Measurements from ENCODE around the gene CCDC12. TPM values are rescaled to one million over a fixed set of nuclear protein-coding genes. Genes with fewer than 3 reads are reported as not detected.

Gene CCDC12
- total and polyA plus RNA-seq, 2 donors (not counting 1 experiment from before 2014, with no cell fraction given), result 84.0 to 97.3 TPM

DNA sequence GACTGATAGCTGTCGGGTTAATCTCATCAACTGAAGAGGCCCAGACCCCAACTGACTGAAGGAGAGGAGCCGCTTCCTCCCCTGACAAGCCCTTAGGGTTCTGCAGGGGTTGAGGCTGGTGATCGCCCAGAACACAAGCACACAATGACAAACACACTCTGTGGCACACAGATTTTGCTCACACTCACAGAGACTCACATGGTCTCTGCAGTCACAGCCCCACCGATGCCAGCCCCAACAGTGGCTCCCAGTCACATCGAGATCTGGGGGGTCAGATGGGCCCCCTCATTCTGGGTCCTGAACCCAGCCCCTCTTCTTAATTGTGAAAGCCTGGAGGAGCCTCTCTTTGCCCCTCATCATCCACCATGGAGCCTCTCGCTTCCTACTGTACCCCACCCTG lies 82.3 kb downstream of the CCDC12 start:
- intact Hi-C loops (cut with micrococcal nuclease), result no loop called here
- H3K27me3 Mint-ChIP-seq, result peaks cover 59% of the 10 kb centered on the region
- H3K9ac ChIP-seq (ENCODE audit: low read length), result no peak overlapping the region
- no peak for ATAC-seq (ENCODE audit: low read depth)
- no peaks in the 10 kb centered on the region for H3K36me3 ChIP-seq (replicated peaks in 1 of 2; ENCODE audit: control extremely low read depth in 1 of 2, control insufficient read depth in 1 of 2, extremely low read depth in 1 of 2, insufficient read depth in 2 of 2, low read length in 1 of 2)
- peaks cover 0 to 6% (median 0%) of the 10 kb centered on the region in 3 donors for H3K9me3 ChIP-seq (ENCODE audit: control extremely low read depth in 1 of 3, control insufficient read depth in 2 of 3, insufficient read depth in 1 of 3, low read length in 2 of 3)
- H4K20me1 ChIP-seq (ENCODE audit: control insufficient read depth, insufficient read depth, low read length, poor library complexity, severe bottlenecking), result no peaks in the 10 kb centered on the region
- no peak for DNase-seq
- no peaks in the 10 kb centered on the region for H3K79me2 ChIP-seq (ENCODE audit: control insufficient read depth, insufficient read depth, low read length)
- no peak overlapping the region for H3K27ac ChIP-seq (ENCODE audit: low read length in 2 of 2)
- H3K4me1 Mint-ChIP-seq, result peaks cover 27% of the 10 kb centered on the region
- no peak overlapping the region for H3K4me3 Mint-ChIP-seq
- H3K4me2 ChIP-seq (replicated peaks; ENCODE audit: low read depth, low read length, poor library complexity, severe bottlenecking), result no peak overlapping the region
- CTCF ChIA-PET, result interaction anchor here (0.8 to 2.7 kb wide), 13 partner anchors 9 to 405 kb away, joined by 3 to 30 read pairs (median 6); no protein-coding TSS in a partner anchor
- POLR2A ChIA-PET, result no interaction called here
- H3K27me3 ChIP-seq (replicated peaks in 1 of 4; ENCODE audit: control extremely low read depth in 1 of 4, control insufficient read depth in 3 of 4, insufficient read depth in 4 of 4, low read length in 3 of 4), result peaks cover 0 to 62% (median 25%) of the 10 kb centered on the region in 4 experiments
- no peak overlapping the region for H2AFZ ChIP-seq (ENCODE audit: insufficient read depth, low read depth, low read length, poor library complexity, severe bottlenecking)
- no peaks in the 10 kb centered on the region for H3K9me3 Mint-ChIP-seq (ENCODE audit: insufficient read depth)
- TF ChIP-seq EZH2 (IDR thresholded peaks at IDR 0.05; ENCODE audit: borderline replicate concordance, insufficient read depth, low read depth, low read length, poor library complexity, severe bottlenecking), result no peak
- no peak overlapping the region for H3K27ac Mint-ChIP-seq
- H3K4me3 ChIP-seq (ENCODE audit: control extremely low read depth in 1 of 5, extremely low read depth in 1 of 5, insufficient read depth in 1 of 5, low read depth in 2 of 5, low read length in 4 of 5), result no peak overlapping the region
- H3K4me1 ChIP-seq (ENCODE audit: control insufficient read depth in 2 of 2, insufficient read depth in 2 of 2, low read length in 2 of 2), result peaks cover 23 to 26% of the 10 kb centered on the region in 2 donors
- WGBS (ENCODE audit: insufficient coverage), result 87% methylated on average over 6 of the region's 6 CpGs

DNA sequence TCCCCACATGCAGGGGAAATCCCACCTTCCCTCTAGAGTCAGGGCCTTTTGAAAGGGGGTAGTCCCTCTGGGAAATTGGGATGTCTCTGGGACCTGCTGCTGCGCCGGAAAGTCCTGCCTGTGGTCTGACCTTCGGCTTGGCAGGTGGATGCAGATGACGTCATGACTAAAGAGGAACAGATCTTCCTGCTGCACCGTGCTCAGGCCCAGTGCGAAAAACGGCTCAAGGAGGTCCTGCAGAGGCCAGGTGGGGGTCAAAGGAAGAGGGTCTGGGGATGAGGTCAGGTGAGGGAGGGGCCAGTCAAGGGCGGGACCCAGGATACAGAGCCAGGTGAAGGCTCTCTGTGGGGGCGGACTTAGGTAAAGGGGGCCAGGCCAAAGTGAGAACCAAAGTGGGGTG lies 82.8 kb downstream of the CCDC12 start:
- H3K36me3 ChIP-seq (replicated peaks in 1 of 2; ENCODE audit: control extremely low read depth in 1 of 2, control insufficient read depth in 1 of 2, extremely low read depth in 1 of 2, insufficient read depth in 2 of 2, low read length in 1 of 2), result no peaks in the 10 kb centered on the region
- ChIA-PET CTCF (interaction anchor here (1.0 to 2.7 kb wide), 4 partner anchors 19 to 405 kb away, joined by 3 to 12 read pairs (median 8); no protein-coding TSS in a partner anchor), POLR2A (no interaction called here)
- H3K9ac ChIP-seq (ENCODE audit: low read length), result no peak overlapping the region
- Mint-ChIP-seq H3K4me3 (no peak overlapping the region), H3K4me1 (peaks cover 24% of the 10 kb centered on the region), H3K27me3 (peaks cover 54% of the 10 kb centered on the region), H3K27ac (no peak overlapping the region), H3K9me3 (ENCODE audit: insufficient read depth) (no peaks in the 10 kb centered on the region)
- H3K27me3 ChIP-seq (replicated peaks in 1 of 4; ENCODE audit: control extremely low read depth in 1 of 4, control insufficient read depth in 3 of 4, insufficient read depth in 4 of 4, low read length in 3 of 4), result peaks cover 0 to 60% (median 24%) of the 10 kb centered on the region in 4 experiments
- intact Hi-C loops (cut with micrococcal nuclease), result no loop called here
- no peak overlapping the region for H3K4me2 ChIP-seq (replicated peaks; ENCODE audit: low read depth, low read length, poor library complexity, severe bottlenecking)
- no peak for ATAC-seq (ENCODE audit: low read depth)
- H4K20me1 ChIP-seq (ENCODE audit: control insufficient read depth, insufficient read depth, low read length, poor library complexity, severe bottlenecking), result no peaks in the 10 kb centered on the region
- no peak for TF ChIP-seq EZH2 (IDR thresholded peaks at IDR 0.05; ENCODE audit: borderline replicate concordance, insufficient read depth, low read depth, low read length, poor library complexity, severe bottlenecking)
- no peak for TF ChIP-seq CTCF (IDR thresholded peaks at IDR 0.05)
- no peak for DNase-seq
- H3K4me1 ChIP-seq (ENCODE audit: control insufficient read depth in 2 of 2, insufficient read depth in 2 of 2, low read length in 2 of 2), result peaks cover 22 to 23% of the 10 kb centered on the region in 2 donors
- no peak overlapping the region for H2AFZ ChIP-seq (ENCODE audit: insufficient read depth, low read depth, low read length, poor library complexity, severe bottlenecking)
- WGBS (ENCODE audit: insufficient coverage), result 68% methylated on average over 9 of the region's 9 CpGs
- no peak overlapping the region for H3K4me3 ChIP-seq (ENCODE audit: control extremely low read depth in 1 of 5, extremely low read depth in 1 of 5, insufficient read depth in 1 of 5, low read depth in 2 of 5, low read length in 4 of 5)
- no peak overlapping the region for H3K27ac ChIP-seq (ENCODE audit: low read length in 2 of 2)
- H3K79me2 ChIP-seq (ENCODE audit: control insufficient read depth, insufficient read depth, low read length), result no peaks in the 10 kb centered on the region
- peaks cover 0 to 6% (median 0%) of the 10 kb centered on the region in 3 donors for H3K9me3 ChIP-seq (ENCODE audit: control extremely low read depth in 1 of 3, control insufficient read depth in 2 of 3, insufficient read depth in 1 of 3, low read length in 2 of 3)

All from B cell (primary cell).